Neural progenitor cell (in vitro differentiated cells): ENCODE results near the gene TNFRSF13B. TPM values are rescaled to one million over a fixed set of nuclear protein-coding genes. Genes with fewer than 3 reads are reported as not detected.

ENCODE experiments used
- DNase-seq: peaks from one replicate; pipeline ENCODE4 v3.0.0-alpha.2; 2016; ENCODE audit warnings: low spot score
- H2AFZ ChIP-seq: fragments of 200-600 bp; sonication (generic); replicated peaks from 2 replicates; pipeline ENCODE4 v1.6.1; 2016; ENCODE audit warnings: antibody characterized with exemption
- H3F3A ChIP-seq: fragments of 200-600 bp; sonication (generic); 2 replicates; pipeline ENCODE4 v1.6.1; 2016; ENCODE audit warnings: antibody characterized with exemption, low read depth
- H3K27ac ChIP-seq: fragments of 200-600 bp; sonication (generic); 2 replicates; pipeline ENCODE4 v1.5.1; 2016; ENCODE audit warnings: mild to moderate bottlenecking
- H3K27me3 ChIP-seq: fragments of 200-600 bp; sonication (generic); 2 replicates; pipeline ENCODE4 v1.6.1; 2016; ENCODE audit warnings: mild to moderate bottlenecking, moderate library complexity
- H3K36me3 ChIP-seq: fragments of 200-600 bp; sonication (generic); 2 replicates; pipeline ENCODE4 v1.5.1; 2016
- H3K4me1 ChIP-seq: fragments of 200-600 bp; sonication (generic); 2 replicates; pipeline ENCODE4 v1.6.1; 2016; ENCODE audit warnings: mixed run types
- H3K4me2 ChIP-seq: fragments of 200-600 bp; sonication (generic); 2 replicates; pipeline ENCODE4 v1.6.1; 2016
- H3K4me3 ChIP-seq: fragments of 200-600 bp; sonication (generic); 2 replicates; pipeline ENCODE4 v1.5.1; 2016
- H3K79me2 ChIP-seq: fragments of 200-600 bp; sonication (generic); 2 replicates; pipeline ENCODE4 v1.6.1; 2016; ENCODE audit warnings: low read depth
- H3K9ac ChIP-seq: fragments of 200-600 bp; sonication (generic); 2 replicates; pipeline ENCODE4 v1.6.1; 2016
- H3K9me3 ChIP-seq: fragments of 200-600 bp; sonication (generic); 2 replicates; pipeline ENCODE4 v1.5.1; 2016; ENCODE audit warnings: low read depth
- H4K20me1 ChIP-seq: fragments of 200-600 bp; sonication (generic); 2 replicates; pipeline ENCODE4 v1.6.1; 2016; ENCODE audit warnings: low read depth
- H3K27ac Mint-ChIP-seq: 3 replicates; pipeline ENCODE4 v1.8.0; 2021; ENCODE audit warnings: mixed read lengths
- H3K27me3 Mint-ChIP-seq: 2 replicates; pipeline ENCODE4 v1.8.0; 2022; ENCODE audit warnings: low read depth, mild to moderate bottlenecking, inconsistent platforms, moderate library complexity, mixed read lengths; ENCODE audit not compliant: insufficient read depth
- H3K36me3 Mint-ChIP-seq: 3 replicates; pipeline ENCODE4 v1.8.0; 2021; ENCODE audit warnings: mixed read lengths
- H3K4me1 Mint-ChIP-seq: 3 replicates; pipeline ENCODE4 v1.8.0; 2021; ENCODE audit warnings: mixed read lengths
- H3K4me3 Mint-ChIP-seq: 3 replicates; pipeline ENCODE4 v1.8.0; 2021; ENCODE audit warnings: mild to moderate bottlenecking, moderate library complexity, mixed read lengths
- H3K9me3 Mint-ChIP-seq: 3 replicates; pipeline ENCODE4 v1.8.0; 2020; ENCODE audit warnings: mixed read lengths
- EZH2 ChIP-seq: fragments of 200-600 bp; sonication (generic); IDR thresholded peaks from 2 replicates; pipeline ENCODE4 v1.6.1; 2017; ENCODE audit warnings: antibody characterized with exemption, mild to moderate bottlenecking, moderate library complexity
- EZH2phosphoT487 ChIP-seq: fragments of 200-600 bp; sonication (generic); IDR thresholded peaks from 2 replicates; pipeline ENCODE4 v1.6.1; 2017; ENCODE audit warnings: antibody characterized with exemption
- total RNA-seq: library from RNA; depleted of rRNA; stranded (reverse); fragments of >200 nt; gene quantifications from 2 replicates; pipeline ENCODE4 v1.2.3, GENCODE V29; 2015; ENCODE audit warnings: low replicate concordance
- TF ChIP-seq, protein P1 (sequence below): fragments of 200-600 bp; sonication (generic); IDR thresholded peaks from 2 replicates; pipeline ENCODE4 v1.5.1; 2017; ENCODE audit warnings: antibody characterized with exemption, mild to moderate bottlenecking

TNFRSF13B gene
- not detected in 2 replicates for total RNA-seq

DNA sequence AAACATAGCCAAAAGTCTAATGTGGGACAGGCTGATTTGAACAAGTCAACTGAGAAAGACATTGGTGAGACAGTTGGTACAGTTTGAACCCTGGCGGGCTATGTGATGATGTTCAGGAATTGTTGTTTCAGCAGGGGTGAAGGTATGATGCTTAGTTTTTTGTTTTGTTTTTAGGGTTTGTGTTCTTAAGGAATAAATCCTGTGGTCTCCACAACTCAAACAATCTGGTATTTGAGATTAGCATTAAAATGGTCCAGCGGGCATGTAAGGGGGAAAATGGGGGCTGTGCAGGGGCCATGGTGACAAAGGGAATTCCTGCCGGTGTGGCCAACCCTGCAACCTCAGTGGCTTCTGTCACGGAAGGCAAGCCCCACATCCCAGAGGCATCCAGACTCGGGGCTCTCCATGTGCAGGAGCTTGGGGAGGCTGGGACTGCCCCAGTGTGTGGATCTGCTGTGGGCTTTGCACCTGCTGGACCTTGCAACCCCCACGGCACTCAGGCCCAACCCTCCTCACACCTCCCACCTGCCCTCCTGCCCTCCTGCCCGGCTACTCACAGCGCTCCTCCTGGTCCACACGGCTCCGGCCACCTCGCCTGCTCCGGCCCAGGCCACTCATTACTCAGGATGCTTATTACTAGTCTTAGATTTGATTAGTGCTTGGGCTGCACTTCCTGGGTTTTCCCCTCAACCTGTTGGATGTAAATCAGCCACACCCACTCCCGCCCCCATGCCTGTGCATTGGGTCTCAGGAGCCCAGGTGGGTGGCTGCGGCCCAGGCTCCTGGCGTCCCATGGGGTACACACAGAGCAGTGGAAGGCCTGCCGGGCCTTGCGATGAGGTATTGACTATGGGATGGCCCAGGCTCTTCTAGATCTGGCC is at the start of gene TNFRSF13B:
Gene TNFRSF13B, minus strand, starts transcription at position 661 of the 881 bp plus-strand sequence. Its CDS starts 43 bp downstream, at position 618.
- Histone ChIP-seq H3K27me3 (no peaks in the 10 kb centered on the region), H4K20me1 (no peaks in the 10 kb centered on the region), H3K4me1 (peaks cover 3% of the 10 kb centered on the region), H3K9me3 (no peaks in the 10 kb centered on the region), H3K79me2 (no peaks in the 10 kb centered on the region), H3F3A (no peaks in the 10 kb centered on the region), H3K9ac (no peak within 1 kb of the TSS), H3K4me3 (no peak within 1 kb of the TSS), H3K27ac (no peak within 1 kb of the TSS), H2AFZ (no peak within 1 kb of the TSS), H3K36me3 (no peaks in the 10 kb centered on the region), H3K4me2 (no peak within 1 kb of the TSS)
- Mint-ChIP-seq H3K27me3 (no peaks in the 10 kb centered on the region), H3K9me3 (no peaks in the 10 kb centered on the region), H3K4me1 (peaks cover 14% of the 10 kb centered on the region), H3K27ac (no peak within 1 kb of the TSS), H3K4me3 (no peak within 1 kb of the TSS), H3K36me3 (no peaks in the 10 kb centered on the region)
- DNase-seq: no peak
- TF ChIP-seq EZH2: no peak
- TF ChIP-seq, protein P1, sequence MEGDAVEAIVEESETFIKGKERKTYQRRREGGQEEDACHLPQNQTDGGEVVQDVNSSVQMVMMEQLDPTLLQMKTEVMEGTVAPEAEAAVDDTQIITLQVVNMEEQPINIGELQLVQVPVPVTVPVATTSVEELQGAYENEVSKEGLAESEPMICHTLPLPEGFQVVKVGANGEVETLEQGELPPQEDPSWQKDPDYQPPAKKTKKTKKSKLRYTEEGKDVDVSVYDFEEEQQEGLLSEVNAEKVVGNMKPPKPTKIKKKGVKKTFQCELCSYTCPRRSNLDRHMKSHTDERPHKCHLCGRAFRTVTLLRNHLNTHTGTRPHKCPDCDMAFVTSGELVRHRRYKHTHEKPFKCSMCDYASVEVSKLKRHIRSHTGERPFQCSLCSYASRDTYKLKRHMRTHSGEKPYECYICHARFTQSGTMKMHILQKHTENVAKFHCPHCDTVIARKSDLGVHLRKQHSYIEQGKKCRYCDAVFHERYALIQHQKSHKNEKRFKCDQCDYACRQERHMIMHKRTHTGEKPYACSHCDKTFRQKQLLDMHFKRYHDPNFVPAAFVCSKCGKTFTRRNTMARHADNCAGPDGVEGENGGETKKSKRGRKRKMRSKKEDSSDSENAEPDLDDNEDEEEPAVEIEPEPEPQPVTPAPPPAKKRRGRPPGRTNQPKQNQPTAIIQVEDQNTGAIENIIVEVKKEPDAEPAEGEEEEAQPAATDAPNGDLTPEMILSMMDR: no peak
- no peak for TF ChIP-seq EZH2phosphoT487

DNA sequence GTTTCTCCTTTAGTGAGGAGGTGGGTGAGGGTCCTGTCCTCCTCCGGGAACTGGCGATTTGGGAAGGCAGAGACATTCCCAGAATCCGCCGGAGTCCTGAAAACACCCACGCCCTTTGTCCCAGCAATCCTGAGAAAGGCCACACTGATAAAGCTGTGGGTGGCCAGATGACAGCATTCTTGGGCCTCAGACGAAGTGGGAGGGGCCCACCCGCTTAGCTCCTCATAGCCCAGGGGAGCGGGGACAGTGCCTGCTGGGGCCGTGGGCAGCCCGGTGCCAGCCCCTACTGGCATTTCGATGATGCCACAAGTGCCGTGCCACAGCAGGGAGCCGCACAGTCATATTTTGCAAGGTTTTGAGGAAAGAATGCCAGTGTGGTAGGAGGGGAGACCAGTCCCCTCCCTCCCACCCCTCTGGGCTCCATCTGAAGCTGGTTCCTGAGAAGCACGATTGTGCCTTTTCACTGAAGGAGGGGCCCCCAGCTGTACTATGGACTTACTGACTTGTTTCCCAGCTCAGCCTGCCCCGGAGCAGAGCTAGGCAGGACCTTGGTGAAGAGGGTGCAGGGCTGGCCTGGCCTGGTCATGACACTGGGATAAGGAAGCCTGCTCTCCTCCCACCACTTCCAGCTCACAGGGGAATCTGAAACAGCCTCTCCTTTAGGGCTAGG is 49.4 kb upstream of the TNFRSF13B start:
- Histone ChIP-seq H4K20me1 (no peaks in the 10 kb centered on the region), H3K79me2 (no peaks in the 10 kb centered on the region), H3K36me3 (no peaks in the 10 kb centered on the region), H3K27ac (no peak overlapping the region), H3K4me1 (peaks cover 9% of the 10 kb centered on the region), H3K4me3 (no peak overlapping the region), H3K4me2 (peak overlapping the region; percentile 50), H2AFZ (no peak overlapping the region), H3K9ac (no peak overlapping the region), H3K9me3 (no peaks in the 10 kb centered on the region), H3K27me3 (no peaks in the 10 kb centered on the region), H3F3A (no peaks in the 10 kb centered on the region)
- TF ChIP-seq EZH2phosphoT487: no peak
- TF ChIP-seq, protein P1: no peak
- no peak for TF ChIP-seq EZH2
- Mint-ChIP-seq H3K9me3 (no peaks in the 10 kb centered on the region), H3K4me1 (peaks cover 7% of the 10 kb centered on the region), H3K27ac (no peak overlapping the region), H3K36me3 (no peaks in the 10 kb centered on the region), H3K27me3 (peaks cover 7% of the 10 kb centered on the region), H3K4me3 (no peak overlapping the region)
- DNase-seq: peak; percentile 82

DNA sequence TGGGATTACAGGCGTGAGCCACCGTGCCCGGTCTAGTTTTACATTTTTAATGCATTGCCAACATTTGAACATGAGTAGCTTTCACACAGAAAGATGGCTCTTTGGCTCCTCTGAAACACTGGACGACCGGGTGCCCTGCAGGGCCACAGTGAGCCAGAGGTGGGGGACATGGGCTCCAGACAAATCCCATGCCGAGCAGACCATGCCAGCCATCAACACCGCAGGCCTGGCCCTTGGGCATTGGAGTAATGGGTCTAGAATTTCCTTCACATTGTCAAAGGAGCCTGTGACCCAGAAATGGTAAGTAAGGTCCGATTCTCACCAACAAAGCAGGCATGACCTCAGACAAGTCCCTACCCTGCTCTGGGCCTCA is 48.9 kb upstream of the TNFRSF13B start:
- Histone ChIP-seq H3K4me2 (no peak overlapping the region), H3K9ac (no peak overlapping the region), H3K4me1 (peaks cover 9% of the 10 kb centered on the region), H3K27ac (no peak overlapping the region), H4K20me1 (no peaks in the 10 kb centered on the region), H3K9me3 (no peaks in the 10 kb centered on the region), H3K79me2 (no peaks in the 10 kb centered on the region), H2AFZ (no peak overlapping the region), H3F3A (no peaks in the 10 kb centered on the region), H3K4me3 (no peak overlapping the region), H3K27me3 (no peaks in the 10 kb centered on the region), H3K36me3 (no peaks in the 10 kb centered on the region)
- TF ChIP-seq EZH2phosphoT487 (no peak), EZH2 (no peak)
- TF ChIP-seq, protein P1: no peak
- no peak overlapping the region for H3K27ac Mint-ChIP-seq
- H3K9me3 Mint-ChIP-seq: no peaks in the 10 kb centered on the region
- peaks cover 7% of the 10 kb centered on the region for H3K27me3 Mint-ChIP-seq
- no peaks in the 10 kb centered on the region for H3K36me3 Mint-ChIP-seq
- DNase-seq: no peak
- no peak overlapping the region for H3K4me3 Mint-ChIP-seq
- peaks cover 7% of the 10 kb centered on the region for H3K4me1 Mint-ChIP-seq
